Upper lobe of right lung (tissue), 1 donor: ENCODE data around the gene NDP. TPM values are rescaled to one million over a fixed set of nuclear protein-coding genes. Genes with fewer than 3 reads are reported as not detected.

Source experiments
- ATAC-seq: fragments of 200-7000 bp; cut with Tn5 transposase; one replicate; pipeline ENCODE4 v1.9.1; 2020; ENCODE audit warnings: mild to moderate bottlenecking, moderate library complexity
- DNase-seq: peaks from one replicate; pipeline ENCODE4 v3.0.0-alpha.2; 2020
- H3K27ac ChIP-seq: fragments of 200-600 bp; one replicate; pipeline ENCODE4 v1.8.0; 2022
- H3K27me3 ChIP-seq: fragments of 200-600 bp; one replicate; pipeline ENCODE4 v1.8.0; 2022; ENCODE audit warnings: mild to moderate bottlenecking
- H3K36me3 ChIP-seq: fragments of 200-600 bp; one replicate; pipeline ENCODE4 v1.8.0; 2022
- H3K4me1 ChIP-seq: fragments of 200-600 bp; one replicate; pipeline ENCODE4 v1.8.0; 2022
- H3K4me3 ChIP-seq: fragments of 200-600 bp; one replicate; pipeline ENCODE4 v1.8.0; 2022; ENCODE audit warnings: mild to moderate bottlenecking
- H3K9me3 ChIP-seq: fragments of 200-600 bp; one replicate; pipeline ENCODE4 v1.8.0; 2022
- CTCF ChIP-seq: fragments of 200-600 bp; IDR thresholded peaks from one replicate; pipeline ENCODE4 v1.8.0; 2022; ENCODE audit warnings: antibody characterized with exemption
- intact Hi-C: fragments of 100-400 bp; cut with DNase I; formaldehyde crosslinking; loops from one replicate; pipeline ENCODE4 v1.11.0; 2022
- total RNA-seq: library from RNA; stranded (reverse); fragmentation: NEBNext Ultra II Directional; extraction: Animal tissue kit (Norgen Biotek cat#: 25700); gene quantifications from one replicate; pipeline ENCODE4 v1.2.1, GENCODE V29; 2021
- donor health status: DM: no; HTN: yes; CAD: no; lungs with severe emphysema.

Gene NDP
- total RNA-seq, 1 donor from 2014 or later, result not detected

- Histone ChIP-seq H3K4me1 (no peaks in the 10 kb centered on the region), H3K4me3 (no peak overlapping the region), H3K27me3 (no peaks in the 10 kb centered on the region), H3K36me3 (no peaks in the 10 kb centered on the region), H3K9me3 (no peaks in the 10 kb centered on the region), H3K27ac (no peak overlapping the region)
- intact Hi-C loops, result no loop called here
- ATAC-seq (no peak), DNase-seq (no peak)
- no peak for TF ChIP-seq CTCF
Measured at GRCh38 chrX:43970528-43970927, 2.7 kb downstream of the NDP start.

GRCh38 chrX:43969504-43970501 is 3.4 kb downstream of the NDP start:
- no peaks in the 10 kb centered on the region for H3K36me3 ChIP-seq
- DNase-seq, result no peak
- no peaks in the 10 kb centered on the region for H3K27me3 ChIP-seq
- no peak overlapping the region for H3K4me3 ChIP-seq
- TF ChIP-seq CTCF, result no peak
- intact Hi-C loops, result no loop called here
- no peaks in the 10 kb centered on the region for H3K4me1 ChIP-seq
- no peak overlapping the region for H3K27ac ChIP-seq
- no peak for ATAC-seq
- no peaks in the 10 kb centered on the region for H3K9me3 ChIP-seq

GRCh38 chrX:43968359-43968781 is 4.8 kb downstream of the NDP start:
- Histone ChIP-seq H3K27me3 (no peaks in the 10 kb centered on the region), H3K27ac (no peak overlapping the region), H3K4me3 (no peak overlapping the region), H3K36me3 (no peaks in the 10 kb centered on the region), H3K9me3 (no peaks in the 10 kb centered on the region), H3K4me1 (no peaks in the 10 kb centered on the region)
- no peak for TF ChIP-seq CTCF
- DNase-seq, result no peak
- ATAC-seq, result no peak
- intact Hi-C loops, result no loop called here

- H3K4me3 ChIP-seq, result no peak overlapping the region
- no peaks in the 10 kb centered on the region for H3K36me3 ChIP-seq
- H3K4me1 ChIP-seq, result no peaks in the 10 kb centered on the region
- no peak overlapping the region for H3K27ac ChIP-seq
- H3K9me3 ChIP-seq, result no peaks in the 10 kb centered on the region
- intact Hi-C loops, result no loop called here
- ATAC-seq, result no peak
- no peak for TF ChIP-seq CTCF
- DNase-seq, result no peak
- no peaks in the 10 kb centered on the region for H3K27me3 ChIP-seq
Measured at GRCh38 chrX:43964936-43965335, 8.3 kb downstream of the NDP start.

DNA sequence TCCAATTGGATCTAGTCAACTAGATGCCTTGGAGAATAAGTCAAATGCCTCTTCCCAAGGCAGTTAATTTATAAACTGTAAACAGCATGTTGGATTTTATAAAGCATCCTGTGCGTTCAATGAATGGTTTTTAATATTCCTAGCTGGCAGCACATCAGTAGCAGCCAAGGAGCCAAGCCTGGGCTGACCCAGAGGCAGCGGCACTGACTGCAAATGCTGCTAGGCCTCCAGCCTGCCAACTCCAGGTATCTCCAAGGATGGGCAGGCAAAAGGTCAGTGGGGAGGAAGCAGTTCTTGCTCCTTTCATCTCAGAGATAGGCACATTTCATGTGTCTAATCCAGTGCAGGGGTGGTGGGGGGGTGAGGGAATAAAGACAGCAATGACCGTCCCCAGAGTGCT is 9.5 kb downstream of the NDP start:
- H3K4me1 ChIP-seq, result no peaks in the 10 kb centered on the region
- H3K4me3 ChIP-seq, result no peak overlapping the region
- intact Hi-C loops, result no loop called here
- TF ChIP-seq CTCF, result no peak
- H3K36me3 ChIP-seq, result no peaks in the 10 kb centered on the region
- no peak overlapping the region for H3K27ac ChIP-seq
- no peaks in the 10 kb centered on the region for H3K27me3 ChIP-seq
- no peaks in the 10 kb centered on the region for H3K9me3 ChIP-seq
- DNase-seq (no peak), ATAC-seq (no peak)
